GM10266 (cell line): ENCODE measurements around the gene TOM1L1.

Experiments
- DNase-seq: peaks from one replicate; pipeline ENCODE4 v3.0.0; 2012; ENCODE audit errors: extremely low spot score
- CTCF ChIP-seq: IDR thresholded peaks from 2 replicates; pipeline ENCODE4 v1.5.1; 2012; ENCODE audit warnings: mild to moderate bottlenecking, low read depth; ENCODE audit not compliant: control insufficient read depth, insufficient read depth; ENCODE audit errors: missing control alignments

The TOM1L1 gene

GRCh38 chr17:54906683-54907082 is 6.0 kb downstream of the TOM1L1 start:
- no peak for DNase-seq
- TF ChIP-seq CTCF = no peak

- DNase-seq = no peak
- TF ChIP-seq CTCF = no peak
Measured at GRCh38 chr17:54907376-54907775, 6.7 kb downstream of the TOM1L1 start.

GRCh38 chr17:54909766-54910165 is 9.1 kb downstream of the TOM1L1 start:
- no peak for TF ChIP-seq CTCF
- no peak for DNase-seq

- DNase-seq = no peak
- no peak for TF ChIP-seq CTCF
Measured at GRCh38 chr17:54916721-54917120, 16.1 kb downstream of the TOM1L1 start.

- DNase-seq = no peak
Measured at GRCh38 chr17:54919425-54919824, 18.8 kb downstream of the TOM1L1 start.

GRCh38 chr17:54920819-54921218 is 20.2 kb downstream of the TOM1L1 start:
- DNase-seq = no peak
- TF ChIP-seq CTCF = no peak

More at GRCh38 chr17:54919425-54919824, 18.8 kb downstream of the TOM1L1 start:
- no peak for TF ChIP-seq CTCF

GRCh38 chr17:54924405-54924804 is 23.8 kb downstream of the TOM1L1 start:
- DNase-seq = no peak
- no peak for TF ChIP-seq CTCF

GRCh38 chr17:54927525-54927924 is 26.9 kb downstream of the TOM1L1 start:
- no peak for DNase-seq
- TF ChIP-seq CTCF = no peak
